Ascending aorta (tissue), 2 donors: ENCODE data around the gene FBLN5. TPM values are rescaled to one million over a fixed set of nuclear protein-coding genes. Genes with fewer than 3 reads are reported as not detected.
"Not testable (repeated sequence)": the region's sequence is repeated elsewhere in the genome, so short reads cannot be mapped to it uniquely, and the experiment has no call there.

ENCODE experiments used
- DNase-seq, 2 donors: peaks; one replicate each; pipeline ENCODE4 v3.0.0-alpha.2; 2019; ENCODE audit warnings: low spot score in 2 of 2
- H3K27ac ChIP-seq, 2 donors: fragments of 200-600 bp; sonication (generic); one replicate each; pipeline ENCODE4 v1.5.1; 2016 to 2017; ENCODE audit warnings: mild to moderate bottlenecking in 1 of 2
- H3K27me3 ChIP-seq: fragments of 200-600 bp; sonication (generic); one replicate; pipeline ENCODE4 v1.5.1; 2017
- H3K36me3 ChIP-seq, 2 donors: fragments of 200-600 bp; sonication (generic); one replicate each; pipeline ENCODE4 v1.5.1; 2016
- H3K4me1 ChIP-seq, 2 donors: fragments of 200-600 bp; sonication (generic); one replicate each; pipeline ENCODE4 v1.5.1; 2016 to 2017; ENCODE audit warnings: mild to moderate bottlenecking in 1 of 2
- H3K4me3 ChIP-seq, 2 donors: fragments of 200-600 bp; sonication (generic); one replicate each; pipeline ENCODE4 v1.5.1; 2016 to 2017; ENCODE audit warnings: mild to moderate bottlenecking in 1 of 2
- H3K9me3 ChIP-seq, 2 donors: fragments of 200-600 bp; sonication (generic); one replicate each; pipeline ENCODE4 v1.5.1; 2016
- intact Hi-C: fragments of 100-400 bp; cut with DNase I; formaldehyde crosslinking; loops from one replicate; pipeline ENCODE4 v1.15.1; 2023
- total RNA-seq: library from RNA; depleted of rRNA; stranded (reverse); fragments of >200 nt; gene quantifications from one replicate; pipeline ENCODE4 v1.1.0, GENCODE V29; 2016
- TF ChIP-seq, protein P1 (sequence below), 3 experiments: fragments of 200-600 bp in 2 of 3; fragments of 450-650 bp in 1 of 3; sonication (generic) in 2 of 3; IDR thresholded peaks; one replicate each; pipeline ENCODE4 v1.5.1; 2016 to 2019; ENCODE audit warnings: antibody characterized with exemption in 3 of 3, mild to moderate bottlenecking in 1 of 3, moderate library complexity in 1 of 3

Gene FBLN5
- total RNA-seq, 1 donor from 2014 or later, result 280 TPM

DNA sequence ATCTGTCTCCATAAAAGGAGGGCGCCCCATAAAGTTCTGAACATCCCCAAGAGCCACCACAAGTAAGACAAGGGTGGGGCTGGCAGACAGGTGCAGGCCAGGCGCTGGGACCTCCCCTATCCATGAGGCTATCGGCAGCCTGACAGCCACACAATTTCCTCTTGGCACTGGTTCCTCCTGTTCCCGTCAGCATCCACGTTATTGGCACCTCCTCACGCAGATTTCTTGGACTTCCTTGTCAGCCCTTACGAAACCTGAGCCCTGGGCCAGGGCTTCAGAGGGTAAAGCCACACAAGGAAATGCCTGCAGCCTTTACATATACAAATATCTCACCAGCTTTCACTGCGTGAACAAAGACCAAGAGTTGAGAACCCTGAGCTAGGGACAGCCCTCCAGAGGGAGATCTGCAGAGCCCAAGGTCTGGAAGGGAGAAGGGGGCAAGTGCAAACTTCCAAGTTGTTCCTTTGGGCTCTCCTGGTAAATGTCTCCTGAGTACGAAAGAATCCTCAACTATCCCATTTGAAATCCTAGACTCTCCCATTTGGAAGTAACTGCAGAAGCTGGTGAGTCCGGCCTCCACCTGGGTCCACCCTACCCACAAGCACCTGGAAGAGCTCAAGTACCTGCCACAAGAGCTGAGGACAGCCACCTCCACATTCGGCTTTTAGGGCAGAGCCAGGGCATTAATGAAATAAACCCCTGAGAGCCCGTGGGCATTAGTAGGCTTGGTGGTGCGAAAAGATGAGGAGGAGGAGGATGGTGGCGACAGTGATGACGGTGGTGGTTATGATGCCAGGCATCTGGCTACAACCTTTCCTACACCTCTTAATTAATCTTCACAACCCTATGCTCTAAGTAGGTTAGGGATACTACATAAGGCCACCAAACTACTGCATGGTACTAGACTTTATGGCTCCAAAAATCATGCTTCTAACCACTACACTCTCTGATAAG lies 74.7 kb downstream of the FBLN5 start:
- TF ChIP-seq, protein P1, sequence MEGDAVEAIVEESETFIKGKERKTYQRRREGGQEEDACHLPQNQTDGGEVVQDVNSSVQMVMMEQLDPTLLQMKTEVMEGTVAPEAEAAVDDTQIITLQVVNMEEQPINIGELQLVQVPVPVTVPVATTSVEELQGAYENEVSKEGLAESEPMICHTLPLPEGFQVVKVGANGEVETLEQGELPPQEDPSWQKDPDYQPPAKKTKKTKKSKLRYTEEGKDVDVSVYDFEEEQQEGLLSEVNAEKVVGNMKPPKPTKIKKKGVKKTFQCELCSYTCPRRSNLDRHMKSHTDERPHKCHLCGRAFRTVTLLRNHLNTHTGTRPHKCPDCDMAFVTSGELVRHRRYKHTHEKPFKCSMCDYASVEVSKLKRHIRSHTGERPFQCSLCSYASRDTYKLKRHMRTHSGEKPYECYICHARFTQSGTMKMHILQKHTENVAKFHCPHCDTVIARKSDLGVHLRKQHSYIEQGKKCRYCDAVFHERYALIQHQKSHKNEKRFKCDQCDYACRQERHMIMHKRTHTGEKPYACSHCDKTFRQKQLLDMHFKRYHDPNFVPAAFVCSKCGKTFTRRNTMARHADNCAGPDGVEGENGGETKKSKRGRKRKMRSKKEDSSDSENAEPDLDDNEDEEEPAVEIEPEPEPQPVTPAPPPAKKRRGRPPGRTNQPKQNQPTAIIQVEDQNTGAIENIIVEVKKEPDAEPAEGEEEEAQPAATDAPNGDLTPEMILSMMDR (IDR thresholded peaks at IDR 0.05), result no peak
- intact Hi-C loops, result loop anchor here (1.0 to 5.0 kb wide), 3 partner anchors 25 to 45 kb away; no protein-coding TSS in a partner anchor
- H3K36me3 ChIP-seq, result peaks cover 74 to 78% of the 10 kb centered on the region in 2 donors
- DNase-seq, result peak; percentile 62 to 95
- H3K4me1 ChIP-seq, result peaks cover 13 to 20% of the 10 kb centered on the region in 2 donors
- H3K9me3 ChIP-seq, result no peaks in the 10 kb centered on the region
- H3K27me3 ChIP-seq, result no peaks in the 10 kb centered on the region
- peak overlapping the region; percentile 77 to 78 for H3K27ac ChIP-seq
- peak overlapping the region in 1 of 2 donors; percentile 18 for H3K4me3 ChIP-seq

DNA sequence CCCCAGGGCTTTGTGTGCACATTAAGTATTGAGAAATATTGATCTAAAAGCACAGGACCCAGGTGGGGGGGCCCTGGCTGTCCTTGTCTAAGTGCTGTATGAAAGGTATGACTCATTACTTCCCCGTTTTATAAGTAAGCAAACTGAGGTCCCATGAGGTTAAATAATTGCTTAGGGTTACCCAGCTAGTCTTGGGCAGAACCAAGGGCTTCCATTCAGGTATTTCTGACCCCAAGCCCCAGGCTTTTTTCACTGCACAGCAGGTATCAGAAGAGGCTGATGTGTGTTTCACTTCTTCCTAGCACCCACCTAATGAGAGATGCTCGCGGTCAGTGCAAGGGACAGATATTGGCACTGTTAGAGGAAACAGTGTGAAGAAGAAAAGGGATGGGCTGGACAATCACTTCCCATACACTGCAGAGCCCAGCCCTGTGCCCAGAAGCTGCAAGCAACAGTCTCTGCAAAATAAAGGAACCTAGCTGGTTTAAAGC lies 75.4 kb downstream of the FBLN5 start:
- peaks cover 72 to 74% of the 10 kb centered on the region in 2 donors for H3K36me3 ChIP-seq
- peaks cover 13 to 23% of the 10 kb centered on the region in 2 donors for H3K4me1 ChIP-seq
- H3K9me3 ChIP-seq, result no peaks in the 10 kb centered on the region
- peak overlapping the region; percentile 77 to 78 for H3K27ac ChIP-seq
- no peak for DNase-seq
- no peaks in the 10 kb centered on the region for H3K27me3 ChIP-seq
- peak overlapping the region in 1 of 2 donors; percentile 2 for H3K4me3 ChIP-seq
- intact Hi-C loops, result loop anchor here (1.0 to 5.0 kb wide), 3 partner anchors 25 to 45 kb away; no protein-coding TSS in a partner anchor
- TF ChIP-seq, protein P1 (IDR thresholded peaks at IDR 0.05), result no peak

DNA sequence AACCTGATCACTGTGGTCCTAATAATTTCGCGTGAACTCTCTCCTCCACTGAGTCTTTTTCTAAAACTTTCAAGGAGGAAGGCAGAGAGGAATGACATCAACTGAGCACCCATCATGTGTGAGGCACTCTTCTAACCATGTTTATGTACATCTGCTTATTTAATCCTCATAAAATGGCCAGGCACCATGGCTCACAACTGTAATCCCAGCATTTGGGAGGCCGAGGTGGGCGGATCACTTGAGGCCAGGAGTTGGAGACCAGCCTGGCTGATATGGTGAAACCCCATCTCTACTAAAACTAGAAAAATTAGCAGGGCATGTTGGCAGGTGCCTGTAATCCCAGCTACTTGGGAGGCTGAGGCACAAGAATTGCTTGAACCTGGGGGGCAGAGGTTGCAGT lies 76.1 kb downstream of the FBLN5 start:
- H3K9me3 ChIP-seq, H3K27me3 ChIP-seq, DNase-seq, H3K4me3 ChIP-seq: not testable (repeated sequence)
- Histone ChIP-seq H3K36me3 (peaks cover 65 to 69% of the 10 kb centered on the region in 2 donors), H3K4me1 (peaks cover 13 to 23% of the 10 kb centered on the region in 2 donors), H3K27ac (peak overlapping the region; percentile 77 to 78)
- intact Hi-C loops, result loop anchor here (5.0 kb wide), 1 partner anchor 46 kb away; no protein-coding TSS in a partner anchor

DNA sequence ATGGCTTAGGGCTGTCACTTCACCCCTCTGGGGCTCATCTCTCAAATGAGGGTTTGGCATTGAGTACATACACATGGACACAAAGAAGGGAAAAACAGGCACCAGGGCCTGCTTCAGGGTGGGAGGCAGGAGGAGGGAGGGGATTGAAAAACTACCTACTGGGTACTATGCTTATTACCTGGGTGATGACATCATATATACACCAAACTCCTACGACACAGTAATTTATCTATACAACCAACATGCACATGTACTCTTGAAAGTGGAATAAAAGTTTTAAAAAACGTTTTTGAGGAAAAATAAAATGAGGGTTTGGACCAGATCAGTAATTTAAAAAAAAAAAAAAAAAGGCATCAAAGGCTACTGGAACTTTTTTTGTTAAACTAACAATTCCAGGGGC lies 76.6 kb downstream of the FBLN5 start:
- intact Hi-C loops, result loop anchor here (5.0 kb wide), 1 partner anchor 46 kb away; no protein-coding TSS in a partner anchor
- no peak overlapping the region for H3K4me3 ChIP-seq
- TF ChIP-seq, protein P1 (IDR thresholded peaks at IDR 0.05), result no peak
- H3K4me1 ChIP-seq, result peaks cover 13 to 23% of the 10 kb centered on the region in 2 donors
- peak overlapping the region; percentile 39 to 77 for H3K27ac ChIP-seq
- H3K36me3 ChIP-seq, result peaks cover 60 to 64% of the 10 kb centered on the region in 2 donors
- no peak for DNase-seq
- no peaks in the 10 kb centered on the region for H3K9me3 ChIP-seq
- no peaks in the 10 kb centered on the region for H3K27me3 ChIP-seq

DNA sequence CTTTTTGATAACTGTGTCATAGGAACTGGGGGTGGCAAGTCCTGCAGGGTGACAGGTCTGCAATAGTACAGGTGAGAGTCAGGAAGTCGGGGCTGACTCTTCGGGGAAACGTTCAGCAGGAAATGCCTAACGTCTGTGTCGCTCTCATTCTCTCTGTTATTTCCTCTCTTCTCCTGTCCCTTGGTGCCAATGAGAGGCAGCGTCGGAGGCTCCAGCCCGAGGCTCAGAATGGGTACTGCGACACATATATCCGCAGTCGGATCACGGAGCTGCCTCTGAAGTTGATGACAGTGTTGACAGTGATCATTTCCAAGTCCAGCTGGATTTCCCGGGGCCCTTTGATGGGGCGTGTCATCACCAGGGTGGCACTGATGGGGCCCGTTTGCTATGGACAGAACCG lies 77.5 kb downstream of the FBLN5 start:
- Histone ChIP-seq H3K27ac (peak overlapping the region in 1 of 2 donors; percentile 39), H3K36me3 (peaks cover 51 to 55% of the 10 kb centered on the region in 2 donors), H3K4me3 (no peak overlapping the region), H3K9me3 (no peaks in the 10 kb centered on the region), H3K4me1 (peaks cover 13 to 23% of the 10 kb centered on the region in 2 donors), H3K27me3 (no peaks in the 10 kb centered on the region)
- no peak for DNase-seq
- TF ChIP-seq, protein P1 (IDR thresholded peaks at IDR 0.05), result no peak
- intact Hi-C loops, result loop anchor here (5.0 kb wide), 1 partner anchor 47 kb away; no protein-coding TSS in a partner anchor
